Measurements from ENCODE around the gene TREML2.
A peak's percentile ranks its signal among the peaks of the same experiment; 100 is the strongest.

The TREML2 gene

DNA sequence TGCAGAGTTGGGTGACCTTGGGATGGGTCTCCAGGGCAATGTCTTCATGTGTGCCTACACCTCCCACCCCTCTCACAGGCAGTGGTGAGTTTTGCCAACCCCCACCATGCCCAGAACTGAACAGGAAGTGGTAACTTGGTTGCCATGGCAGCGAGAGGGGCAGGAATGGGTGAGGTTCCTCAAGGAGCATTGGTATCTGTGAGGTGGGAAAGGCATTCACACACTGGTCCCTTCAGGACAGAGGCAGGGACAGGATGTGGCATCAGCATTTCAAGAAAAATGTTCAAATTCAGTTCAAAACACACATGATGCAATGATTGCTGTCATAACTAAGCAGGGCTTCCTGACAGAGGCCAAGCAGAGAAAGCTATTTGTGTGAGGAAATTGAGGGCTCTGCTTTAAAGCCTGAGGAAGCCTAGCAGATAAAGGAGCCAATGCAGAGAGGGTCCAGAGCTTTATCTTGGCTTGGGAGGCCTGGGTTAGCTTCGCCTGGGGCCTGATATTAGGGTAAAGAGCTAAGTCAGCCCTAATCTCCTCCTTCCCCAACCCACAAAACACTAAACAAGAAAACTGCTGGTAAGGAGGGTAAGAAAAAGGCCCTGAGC is 551 bp downstream of the TREML2 start:
- Histone ChIP-seq H4K8ac (ENCODE audit: low read length) (no peak overlapping the region), H3K4me2 (ENCODE audit: low read length, poor library complexity, severe bottlenecking) (no peak overlapping the region), H2BK12ac (ENCODE audit: low read length in 2 of 2) (no peak overlapping the region), H3K9ac (ENCODE audit: low read length) (no peak overlapping the region), H3K4ac (ENCODE audit: low read depth in 1 of 2, low read length in 2 of 2) (no peak overlapping the region), H3K27ac (ENCODE audit: low read length, poor library complexity, severe bottlenecking) (no peak overlapping the region), H2BK120ac (ENCODE audit: low read depth, low read length) (no peak overlapping the region), H2AFZ (ENCODE audit: low read depth, low read length) (no peak overlapping the region), H3K79me1 (replicated peaks; ENCODE audit: low read length, poor library complexity, severe bottlenecking) (no peaks in the 10 kb centered on the region), H3K27me3 (ENCODE audit: control insufficient read depth in 1 of 2, insufficient read depth in 1 of 2, low read length in 2 of 2) (peaks cover 5 to 37% of the 10 kb centered on the region in 2 experiments), H2BK15ac (ENCODE audit: low read depth, poor library complexity, severe bottlenecking) (peak overlapping the region; percentile 4), H2BK5ac (ENCODE audit: low read depth, low read length, poor library complexity, severe bottlenecking) (no peak overlapping the region), H4K91ac (ENCODE audit: low read length) (no peak overlapping the region), H3K18ac (ENCODE audit: low read depth in 1 of 2, low read length in 2 of 2) (no peak overlapping the region), H3K36me3 (ENCODE audit: control insufficient read depth in 1 of 2, insufficient read depth in 2 of 2, low read depth in 1 of 2, low read length in 2 of 2) (no peaks in the 10 kb centered on the region), H2AK5ac (ENCODE audit: low read length, severe bottlenecking) (no peak overlapping the region), H3K9me3 (ENCODE audit: control insufficient read depth, low read length) (no peaks in the 10 kb centered on the region), H3K14ac (ENCODE audit: low read length in 2 of 2) (no peak overlapping the region), H3K4me3 (ENCODE audit: insufficient read depth in 1 of 2, low read depth in 1 of 2, low read length in 2 of 2) (no peak overlapping the region), H3K23ac (ENCODE audit: low read length in 2 of 2) (no peak overlapping the region), H3K4me1 (ENCODE audit: control insufficient read depth, insufficient read depth, low read depth, low read length) (no peaks in the 10 kb centered on the region)
- DNase-seq: peak; percentile 24
- 88% methylated on average over 1 of the region's 2 CpGs for WGBS

DNA sequence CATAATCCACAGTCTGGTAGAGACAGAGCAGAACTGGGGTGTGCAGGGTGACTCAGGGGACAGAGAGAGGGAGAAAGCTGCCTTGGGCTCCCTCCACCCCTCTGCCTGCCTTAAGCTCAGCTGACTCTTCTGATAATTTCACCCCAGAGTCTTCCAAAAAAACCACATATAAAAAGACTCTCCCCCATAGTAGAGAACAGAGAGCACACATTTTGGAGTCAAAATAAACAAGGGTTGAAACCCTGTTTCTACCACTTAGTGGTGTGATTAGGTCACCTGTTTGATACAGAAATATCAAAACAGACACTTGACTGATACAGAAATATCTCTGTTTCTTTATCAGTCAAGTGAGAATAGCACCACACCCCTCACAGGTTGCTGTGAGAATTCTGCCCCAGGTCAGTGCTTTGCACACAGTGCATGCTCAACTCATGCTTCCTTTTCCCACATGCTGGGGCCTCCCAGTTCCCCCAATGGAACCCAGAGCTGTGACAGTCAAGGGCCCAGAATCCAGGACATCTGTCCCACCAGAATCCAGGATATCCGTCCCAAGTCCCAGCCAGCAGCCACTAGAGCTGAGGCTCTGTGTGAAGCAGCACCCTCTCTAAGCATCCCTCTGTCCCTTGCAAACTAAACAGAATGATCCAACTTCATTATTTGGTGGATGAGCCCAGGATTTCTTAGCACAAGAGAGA is 1.2 kb downstream of the TREML2 start:
- H3K4me2 ChIP-seq (ENCODE audit: low read length, poor library complexity, severe bottlenecking): no peak overlapping the region
- H4K91ac ChIP-seq (ENCODE audit: low read length): no peak overlapping the region
- no peak overlapping the region for H3K27ac ChIP-seq (ENCODE audit: low read length, poor library complexity, severe bottlenecking)
- H3K79me1 ChIP-seq (replicated peaks; ENCODE audit: low read length, poor library complexity, severe bottlenecking): no peaks in the 10 kb centered on the region
- no peak overlapping the region for H2BK120ac ChIP-seq (ENCODE audit: low read depth, low read length)
- H3K4ac ChIP-seq (ENCODE audit: low read depth in 1 of 2, low read length in 2 of 2): no peak overlapping the region
- H3K27me3 ChIP-seq (ENCODE audit: control insufficient read depth in 1 of 2, insufficient read depth in 1 of 2, low read length in 2 of 2): peaks cover 12 to 44% of the 10 kb centered on the region in 2 experiments
- no peak overlapping the region for H3K14ac ChIP-seq (ENCODE audit: low read length in 2 of 2)
- no peaks in the 10 kb centered on the region for H3K36me3 ChIP-seq (ENCODE audit: control insufficient read depth in 1 of 2, insufficient read depth in 2 of 2, low read depth in 1 of 2, low read length in 2 of 2)
- 85% methylated on average over 1 of the region's 1 CpG for WGBS
- H2AK5ac ChIP-seq (ENCODE audit: low read length, severe bottlenecking): no peak overlapping the region
- H3K23ac ChIP-seq (ENCODE audit: low read length in 2 of 2): no peak overlapping the region
- H2BK12ac ChIP-seq (ENCODE audit: low read length in 2 of 2): no peak overlapping the region
- H2BK15ac ChIP-seq (ENCODE audit: low read depth, poor library complexity, severe bottlenecking): no peak overlapping the region
- no peak overlapping the region for H3K18ac ChIP-seq (ENCODE audit: low read depth in 1 of 2, low read length in 2 of 2)
- DNase-seq: no peak
- no peak overlapping the region for H2BK5ac ChIP-seq (ENCODE audit: low read depth, low read length, poor library complexity, severe bottlenecking)
- H3K9ac ChIP-seq (ENCODE audit: low read length): no peak overlapping the region
- H4K8ac ChIP-seq (ENCODE audit: low read length): no peak overlapping the region
- H2AFZ ChIP-seq (ENCODE audit: low read depth, low read length): no peak overlapping the region
- H3K4me3 ChIP-seq (ENCODE audit: insufficient read depth in 1 of 2, low read depth in 1 of 2, low read length in 2 of 2): no peak overlapping the region
- H3K4me1 ChIP-seq (ENCODE audit: control insufficient read depth, insufficient read depth, low read depth, low read length): no peaks in the 10 kb centered on the region
- H3K9me3 ChIP-seq (ENCODE audit: control insufficient read depth, low read length): no peaks in the 10 kb centered on the region

DNA sequence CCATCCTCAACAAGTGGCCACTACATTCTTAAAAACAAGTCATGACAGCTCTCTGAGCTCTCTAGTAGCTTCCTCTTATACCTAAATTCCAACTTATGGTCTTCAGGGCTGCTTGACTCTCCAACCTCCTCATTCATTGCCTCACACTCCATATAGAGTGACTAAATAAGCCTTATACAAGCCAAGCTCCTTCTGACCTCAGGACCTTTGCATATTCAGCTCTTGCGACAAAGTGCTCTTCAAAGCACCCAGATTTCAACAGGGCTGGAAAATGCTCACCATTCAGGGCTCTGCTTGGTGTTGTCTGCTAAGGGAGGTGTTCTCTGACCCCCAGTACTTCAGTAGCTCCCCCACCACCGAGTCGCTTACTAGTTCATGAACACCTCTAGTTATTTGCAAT is 3.7 kb downstream of the TREML2 start:
- no peak overlapping the region for H4K91ac ChIP-seq (ENCODE audit: low read length)
- H3K9me3 ChIP-seq (ENCODE audit: control insufficient read depth, low read length): no peaks in the 10 kb centered on the region

DNA sequence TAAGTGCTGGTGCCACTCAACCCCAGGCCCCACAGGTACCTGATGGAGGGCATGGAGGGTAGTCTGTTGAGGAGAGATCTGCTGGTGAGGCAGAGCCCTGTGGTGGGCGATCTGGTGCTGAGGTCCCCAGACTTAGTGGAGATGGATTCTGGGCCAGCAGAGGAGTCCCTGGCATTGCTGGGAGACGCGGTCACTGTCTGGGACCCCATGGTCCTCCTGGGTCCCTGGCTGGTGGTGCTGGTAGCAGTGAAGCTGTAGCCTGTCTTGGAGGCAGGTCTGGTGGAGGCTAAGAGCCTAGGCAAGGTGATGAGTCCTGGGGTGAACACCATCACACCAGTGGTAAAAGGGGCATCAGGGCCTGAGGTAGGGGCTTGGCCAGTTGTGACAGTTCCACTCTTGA is 6.6 kb downstream of the TREML2 start:
- peaks cover 36 to 55% of the 10 kb centered on the region in 2 experiments for H3K27me3 ChIP-seq (ENCODE audit: control insufficient read depth in 1 of 2, insufficient read depth in 1 of 2, low read length in 2 of 2)
- WGBS: 92% methylated on average over 3 of the region's 3 CpGs
- H2BK15ac ChIP-seq (ENCODE audit: low read depth, poor library complexity, severe bottlenecking): no peak overlapping the region
- H3K36me3 ChIP-seq (ENCODE audit: control insufficient read depth in 1 of 2, insufficient read depth in 2 of 2, low read depth in 1 of 2, low read length in 2 of 2): no peaks in the 10 kb centered on the region
- no peaks in the 10 kb centered on the region for H3K4me1 ChIP-seq (ENCODE audit: control insufficient read depth, insufficient read depth, low read depth, low read length)
- H2BK5ac ChIP-seq (ENCODE audit: low read depth, low read length, poor library complexity, severe bottlenecking): no peak overlapping the region
- H3K9ac ChIP-seq (ENCODE audit: low read length): no peak overlapping the region
- no peak overlapping the region for H4K91ac ChIP-seq (ENCODE audit: low read length)
- no peak for DNase-seq
- peaks cover 9% of the 10 kb centered on the region for H3K9me3 ChIP-seq (ENCODE audit: control insufficient read depth, low read length)
- no peak overlapping the region for H3K18ac ChIP-seq (ENCODE audit: low read depth in 1 of 2, low read length in 2 of 2)
- no peak overlapping the region for H4K8ac ChIP-seq (ENCODE audit: low read length)
- H3K4me3 ChIP-seq (ENCODE audit: insufficient read depth in 1 of 2, low read depth in 1 of 2, low read length in 2 of 2): no peak overlapping the region
- no peak overlapping the region for H3K4me2 ChIP-seq (ENCODE audit: low read length, poor library complexity, severe bottlenecking)
- no peak overlapping the region for H3K23ac ChIP-seq (ENCODE audit: low read length in 2 of 2)
- no peak overlapping the region for H3K4ac ChIP-seq (ENCODE audit: low read depth in 1 of 2, low read length in 2 of 2)
- H2AK5ac ChIP-seq (ENCODE audit: low read length, severe bottlenecking): no peak overlapping the region
- no peak overlapping the region for H2BK120ac ChIP-seq (ENCODE audit: low read depth, low read length)
- H3K27ac ChIP-seq (ENCODE audit: low read length, poor library complexity, severe bottlenecking): no peak overlapping the region
- no peak overlapping the region for H2BK12ac ChIP-seq (ENCODE audit: low read length in 2 of 2)
- H3K14ac ChIP-seq (ENCODE audit: low read length in 2 of 2): no peak overlapping the region
- H2AFZ ChIP-seq (ENCODE audit: low read depth, low read length): no peak overlapping the region
- no peaks in the 10 kb centered on the region for H3K79me1 ChIP-seq (replicated peaks; ENCODE audit: low read length, poor library complexity, severe bottlenecking)

More for the DNA sequence above, 3.7 kb downstream of the TREML2 start:
- no peak for DNase-seq
- Histone ChIP-seq H3K36me3 (ENCODE audit: control insufficient read depth in 1 of 2, insufficient read depth in 2 of 2, low read depth in 1 of 2, low read length in 2 of 2) (no peaks in the 10 kb centered on the region), H2BK5ac (ENCODE audit: low read depth, low read length, poor library complexity, severe bottlenecking) (no peak overlapping the region), H2AFZ (ENCODE audit: low read depth, low read length) (no peak overlapping the region), H4K8ac (ENCODE audit: low read length) (no peak overlapping the region), H3K4ac (ENCODE audit: low read depth in 1 of 2, low read length in 2 of 2) (no peak overlapping the region), H2BK12ac (ENCODE audit: low read length in 2 of 2) (no peak overlapping the region), H2BK15ac (ENCODE audit: low read depth, poor library complexity, severe bottlenecking) (no peak overlapping the region), H3K9ac (ENCODE audit: low read length) (no peak overlapping the region), H2BK120ac (ENCODE audit: low read depth, low read length) (no peak overlapping the region), H2AK5ac (ENCODE audit: low read length, severe bottlenecking) (no peak overlapping the region), H3K4me1 (ENCODE audit: control insufficient read depth, insufficient read depth, low read depth, low read length) (no peaks in the 10 kb centered on the region), H3K27ac (ENCODE audit: low read length, poor library complexity, severe bottlenecking) (no peak overlapping the region), H3K23ac (ENCODE audit: low read length in 2 of 2) (no peak overlapping the region), H3K14ac (ENCODE audit: low read length in 2 of 2) (no peak overlapping the region), H3K27me3 (ENCODE audit: control insufficient read depth in 1 of 2, insufficient read depth in 1 of 2, low read length in 2 of 2) (peaks cover 29 to 57% of the 10 kb centered on the region in 2 experiments), H3K79me1 (replicated peaks; ENCODE audit: low read length, poor library complexity, severe bottlenecking) (no peaks in the 10 kb centered on the region), H3K18ac (ENCODE audit: low read depth in 1 of 2, low read length in 2 of 2) (no peak overlapping the region), H3K4me2 (ENCODE audit: low read length, poor library complexity, severe bottlenecking) (no peak overlapping the region), H3K4me3 (ENCODE audit: insufficient read depth in 1 of 2, low read depth in 1 of 2, low read length in 2 of 2) (no peak overlapping the region)
- WGBS: 83% methylated on average over 1 of the region's 3 CpGs

All from mesenchymal stem cell (in vitro differentiated cells and primary cell).